Neuronal stem cell (in vitro differentiated cells): Measurements from ENCODE around the gene OR10H4.
"Not testable (repeated sequence)": the region's sequence is repeated elsewhere in the genome, so short reads cannot be mapped to it uniquely, and the experiment has no call there.

Source experiments
- DNase-seq: peaks from one replicate; pipeline ENCODE4 v3.0.0-alpha.2; 2013; ENCODE audit warnings: low spot score
- H2AFZ ChIP-seq: one replicate; pipeline ENCODE4 v1.6.1; 2013; ENCODE audit warnings: mild to moderate bottlenecking, low read length, inconsistent platforms
- H2AK5ac ChIP-seq: 2 replicates; pipeline ENCODE4 v1.6.1; 2013; ENCODE audit warnings: low read depth, mild to moderate bottlenecking, inconsistent platforms, low read length, moderate library complexity, mixed read lengths
- H2BK120ac ChIP-seq: 2 replicates; pipeline ENCODE4 v1.6.1; 2013; ENCODE audit warnings: low read depth, mild to moderate bottlenecking, inconsistent platforms, low read length, moderate library complexity, mixed read lengths
- H2BK12ac ChIP-seq: one replicate; pipeline ENCODE4 v1.6.1; 2013; ENCODE audit warnings: low read length, inconsistent platforms
- H2BK15ac ChIP-seq: 2 replicates; pipeline ENCODE4 v1.6.1; 2013; ENCODE audit warnings: mild to moderate bottlenecking, low read length, inconsistent platforms, mixed read lengths
- H2BK5ac ChIP-seq: one replicate; pipeline ENCODE4 v1.6.1; 2013; ENCODE audit warnings: inconsistent platforms, mild to moderate bottlenecking, low read length, moderate library complexity
- H3K14ac ChIP-seq: one replicate; pipeline ENCODE4 v1.6.1; 2013; ENCODE audit warnings: low read length, inconsistent platforms
- H3K18ac ChIP-seq: 2 replicates; pipeline ENCODE4 v1.6.1; 2013; ENCODE audit warnings: low read length, inconsistent platforms
- H3K23ac ChIP-seq: 2 replicates; pipeline ENCODE4 v1.6.1; 2013; ENCODE audit warnings: low read depth, mild to moderate bottlenecking, mixed read lengths, low read length, inconsistent platforms; ENCODE audit not compliant: poor library complexity
- H3K27ac ChIP-seq: replicated peaks from 3 replicates; pipeline ENCODE4 v1.5.1; 2013; ENCODE audit warnings: low read length, inconsistent platforms
- H3K27me3 ChIP-seq, 3 experiments: 2 replicates each; pipeline ENCODE4 v1.6.1; 2013; ENCODE audit warnings: low read length in 3 of 3, mild to moderate bottlenecking in 2 of 3, inconsistent platforms in 1 of 3, low read depth in 1 of 3, mixed read lengths in 1 of 3, moderate library complexity in 1 of 3; ENCODE audit not compliant: control insufficient read depth in 3 of 3, insufficient read depth in 3 of 3
- H3K36me3 ChIP-seq, 2 donors: replicated peaks in 1 of 2; 2 replicates each; pipeline ENCODE4 v1.6.1; 2013; ENCODE audit warnings: low read length in 2 of 2; ENCODE audit not compliant: control insufficient read depth in 2 of 2, insufficient read depth in 2 of 2
- H3K4ac ChIP-seq: 2 replicates; pipeline ENCODE4 v1.6.1; 2013; ENCODE audit warnings: inconsistent platforms, mild to moderate bottlenecking, low read length, moderate library complexity
- H3K4me1 ChIP-seq, 2 donors: 1 replicate in 1 of 2; 2 replicates in 1 of 2; pipeline ENCODE4 v1.6.1; 2013; ENCODE audit warnings: low read length in 2 of 2, low read depth in 1 of 2; ENCODE audit not compliant: control insufficient read depth in 2 of 2, insufficient read depth in 1 of 2
- H3K4me2 ChIP-seq: one replicate; pipeline ENCODE4 v1.6.1; 2013; ENCODE audit warnings: mild to moderate bottlenecking, low read length, inconsistent platforms; ENCODE audit not compliant: insufficient read depth, poor library complexity, severe bottlenecking
- H3K4me3 ChIP-seq, 2 donors: 2 replicates each; pipeline ENCODE4 v1.5.1; 2013; ENCODE audit warnings: low read length in 2 of 2, mild to moderate bottlenecking in 2 of 2, inconsistent platforms in 1 of 2, moderate library complexity in 1 of 2
- H3K79me1 ChIP-seq: one replicate; pipeline ENCODE4 v1.6.1; 2013; ENCODE audit warnings: low read depth, mild to moderate bottlenecking, inconsistent platforms, low read length, moderate library complexity
- H3K9ac ChIP-seq: one replicate; pipeline ENCODE4 v1.6.1; 2013; ENCODE audit warnings: mild to moderate bottlenecking, low read depth, low read length, inconsistent platforms; ENCODE audit not compliant: poor library complexity
- H3K9me3 ChIP-seq, 2 donors: replicated peaks in 1 of 2; 2 replicates each; pipeline versions ENCODE3 to v1.6.1; 2013; ENCODE audit warnings: low read length in 2 of 2, mild to moderate bottlenecking in 2 of 2, inconsistent platforms in 1 of 2, low read depth in 1 of 2, mixed read lengths in 1 of 2, moderate library complexity in 1 of 2; ENCODE audit not compliant: control insufficient read depth in 2 of 2, insufficient read depth in 1 of 2
- H4K8ac ChIP-seq: one replicate; pipeline ENCODE4 v1.6.1; 2013; ENCODE audit warnings: low read depth, mild to moderate bottlenecking, inconsistent platforms, low read length, moderate library complexity
- H4K91ac ChIP-seq: one replicate; pipeline ENCODE4 v1.6.1; 2013; ENCODE audit warnings: low read length, low read depth, mild to moderate bottlenecking, inconsistent platforms; ENCODE audit not compliant: poor library complexity
- WGBS, 2 donors: extraction: QIAGEN DNeasy Blood & Tissue Kit; methylation state at CpG; one replicate each; pipeline ENCODE4 v1.1.7; 2013; ENCODE audit warnings: missing lambda C conversion rate in 2 of 2, mixed read lengths in 1 of 2; ENCODE audit not compliant: insufficient read length in 2 of 2, insufficient replicate concordance in 1 of 2; ENCODE audit errors: extremely low coverage in 2 of 2; 5-methylcytosine and 5-hydroxymethylcytosine counted together

OR10H4 gene

GRCh38 chr19:15972043-15972442, 23.2 kb downstream of the OR10H4 start:
- H2AK5ac ChIP-seq, H2BK12ac ChIP-seq, H3K27me3 ChIP-seq, H2BK5ac ChIP-seq, H4K91ac ChIP-seq, H3K36me3 ChIP-seq, H2BK15ac ChIP-seq, H3K4me2 ChIP-seq, H3K18ac ChIP-seq, DNase-seq, H4K8ac ChIP-seq, H3K9me3 ChIP-seq, H3K23ac ChIP-seq, H3K4me1 ChIP-seq, H2BK120ac ChIP-seq, H3K4me3 ChIP-seq, H3K79me1 ChIP-seq, H3K4ac ChIP-seq, H3K14ac ChIP-seq, H2AFZ ChIP-seq, H3K27ac ChIP-seq, H3K9ac ChIP-seq: not testable (repeated sequence)

GRCh38 chr19:15974856-15975255, 26.0 kb downstream of the OR10H4 start:
- Histone ChIP-seq H3K4me2 (no peak overlapping the region), H2BK12ac (no peak overlapping the region), H3K4ac (no peak overlapping the region), H3K27me3 (no peaks in the 10 kb centered on the region), H2BK15ac (no peak overlapping the region), H3K79me1 (no peaks in the 10 kb centered on the region), H4K8ac (no peak overlapping the region), H3K9me3 (peaks cover 0 to 23% of the 10 kb centered on the region in 2 donors), H2BK120ac (no peak overlapping the region), H3K36me3 (no peaks in the 10 kb centered on the region), H2AFZ (no peak overlapping the region), H2AK5ac (no peak overlapping the region), H3K4me3 (no peak overlapping the region), H2BK5ac (no peak overlapping the region), H3K9ac (no peak overlapping the region), H3K4me1 (no peaks in the 10 kb centered on the region), H3K23ac (no peak overlapping the region), H4K91ac (no peak overlapping the region), H3K14ac (no peak overlapping the region), H3K18ac (no peak overlapping the region), H3K27ac (no peak overlapping the region)
- no peak for DNase-seq
- no CpG with 5 or more reads among the region's 5 CpGs for WGBS, 2 donors

DNA sequence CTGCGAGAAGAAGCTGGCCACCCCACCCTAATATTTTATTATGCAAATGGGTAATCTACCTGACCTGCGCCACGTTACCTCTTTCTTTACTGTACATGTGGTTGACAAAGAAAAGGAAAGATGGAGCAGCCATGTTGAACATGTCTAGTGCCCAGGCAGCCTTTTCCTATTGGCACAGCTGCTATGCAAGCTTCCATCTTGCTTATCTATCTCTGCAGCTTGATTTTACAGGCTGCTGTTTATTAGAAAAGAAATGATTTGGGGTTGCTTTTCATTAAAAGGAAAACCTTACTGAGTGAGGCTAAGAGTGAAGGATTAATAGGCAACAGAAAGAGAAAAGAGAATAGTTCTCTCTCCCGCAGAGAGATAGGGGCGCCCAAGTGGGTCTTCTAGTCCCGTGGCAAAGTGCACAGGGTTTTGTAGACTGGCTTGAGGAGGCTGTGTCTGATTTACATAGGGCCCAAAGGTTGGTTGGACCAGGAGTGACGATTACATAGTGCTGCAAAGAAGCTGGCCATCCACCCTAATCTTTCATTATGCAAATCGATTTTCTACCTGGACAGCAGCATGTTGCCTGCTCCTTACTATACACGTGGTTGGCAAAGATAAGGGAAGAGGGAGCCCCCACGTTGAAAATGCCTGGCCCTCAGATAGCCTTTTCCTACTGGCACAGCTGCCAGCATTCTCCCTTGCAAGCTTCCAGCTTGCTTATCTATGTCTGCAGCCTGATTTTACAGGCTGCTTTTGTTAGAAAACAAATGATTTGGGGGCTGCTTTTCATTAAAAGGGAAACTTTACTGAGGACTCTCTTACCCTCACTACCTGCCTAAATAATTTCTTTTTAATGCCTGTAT, 28.3 kb downstream of the OR10H4 start:
- Histone ChIP-seq H2BK12ac (no peak overlapping the region), H3K36me3 (no peaks in the 10 kb centered on the region), H4K91ac (no peak overlapping the region), H3K14ac (no peak overlapping the region), H3K4me1 (no peaks in the 10 kb centered on the region), H3K9me3 (peaks cover 0 to 28% of the 10 kb centered on the region in 2 donors), H2AFZ (no peak overlapping the region), H3K18ac (no peak overlapping the region), H3K9ac (no peak overlapping the region), H4K8ac (no peak overlapping the region), H3K27me3 (no peaks in the 10 kb centered on the region), H3K4me3 (no peak overlapping the region), H3K79me1 (no peaks in the 10 kb centered on the region), H2AK5ac (no peak overlapping the region), H3K4ac (no peak overlapping the region), H2BK120ac (no peak overlapping the region), H2BK15ac (no peak overlapping the region), H2BK5ac (no peak overlapping the region), H3K27ac (no peak overlapping the region), H3K23ac (no peak overlapping the region), H3K4me2 (no peak overlapping the region)
- DNase-seq, result no peak
- WGBS, 2 donors, result no CpG with 5 or more reads among the region's 10 CpGs

GRCh38 chr19:15977690-15978089, 28.9 kb downstream of the OR10H4 start:
- Histone ChIP-seq H3K4ac (no peak overlapping the region), H2AFZ (no peak overlapping the region), H3K27ac (no peak overlapping the region), H4K91ac (no peak overlapping the region), H3K9ac (no peak overlapping the region), H2BK15ac (no peak overlapping the region), H2BK12ac (no peak overlapping the region), H3K36me3 (no peaks in the 10 kb centered on the region), H2AK5ac (no peak overlapping the region), H3K4me1 (no peaks in the 10 kb centered on the region), H3K79me1 (no peaks in the 10 kb centered on the region), H2BK5ac (no peak overlapping the region), H3K18ac (no peak overlapping the region), H4K8ac (no peak overlapping the region), H3K14ac (no peak overlapping the region), H3K27me3 (no peaks in the 10 kb centered on the region), H3K23ac (no peak overlapping the region), H3K9me3 (peaks cover 0 to 26% of the 10 kb centered on the region in 2 donors), H3K4me2 (no peak overlapping the region), H3K4me3 (no peak overlapping the region), H2BK120ac (no peak overlapping the region)
- no CpG with 5 or more reads among the region's 7 CpGs for WGBS, 2 donors
- DNase-seq, result no peak
